Neutrophil (primary cell): ENCODE measurements around the gene SPAG17.

Experiments
- H3K27ac ChIP-seq: fragments of 200-600 bp; sonication (generic); 2 replicates; pipeline ENCODE4 v1.5.1; 2016; ENCODE audit warnings: mild to moderate bottlenecking, moderate library complexity
- H3K27me3 ChIP-seq: fragments of 200-600 bp; sonication (generic); 2 replicates; pipeline ENCODE4 v1.6.0; 2016; ENCODE audit warnings: mild to moderate bottlenecking
- H3K36me3 ChIP-seq: fragments of 200-600 bp; sonication (generic); 2 replicates; pipeline ENCODE4 v1.5.1; 2017
- H3K4me1 ChIP-seq, 2 experiments: fragments of 200-600 bp in 1 of 2; sonication (generic) in 1 of 2; 1 replicate in 1 of 2; 2 replicates in 1 of 2; pipeline versions ENCODE4 v1.5.1 to v1.6.1; 2013 to 2016; ENCODE audit warnings: low read depth in 1 of 2, low read length in 1 of 2, mild to moderate bottlenecking in 1 of 2, moderate library complexity in 1 of 2; ENCODE audit not compliant: control insufficient read depth in 1 of 2, insufficient read depth in 1 of 2
- H3K4me3 ChIP-seq, 2 experiments: fragments of 200-600 bp in 1 of 2; sonication (generic) in 1 of 2; 1 replicate in 1 of 2; 2 replicates in 1 of 2; pipeline ENCODE4 v1.5.1; 2013 to 2016; ENCODE audit warnings: low read depth in 1 of 2, low read length in 1 of 2, mild to moderate bottlenecking in 1 of 2, moderate library complexity in 1 of 2
- H3K9me3 ChIP-seq: fragments of 200-600 bp; sonication (generic); 2 replicates; pipeline ENCODE4 v1.5.1; 2016
- CTCF ChIP-seq: fragments of 200-600 bp; sonication (generic); IDR thresholded peaks from 2 replicates; pipeline ENCODE4 v1.5.1; 2016; ENCODE audit warnings: antibody characterized with exemption

Gene SPAG17

GRCh38 chr1:117911051-117911450, 274.0 kb downstream of the SPAG17 start:
- Histone ChIP-seq H3K4me3 (no peak overlapping the region), H3K9me3 (no peaks in the 10 kb centered on the region), H3K27me3 (no peaks in the 10 kb centered on the region), H3K4me1 (no peaks in the 10 kb centered on the region), H3K36me3 (peaks cover 94% of the 10 kb centered on the region), H3K27ac (no peak overlapping the region)
- no peak for TF ChIP-seq CTCF

- Histone ChIP-seq H3K36me3 (peaks cover 87% of the 10 kb centered on the region), H3K27ac (no peak overlapping the region), H3K27me3 (no peaks in the 10 kb centered on the region), H3K4me1 (peaks cover 0 to 3% of the 10 kb centered on the region in 2 experiments), H3K9me3 (no peaks in the 10 kb centered on the region), H3K4me3 (no peak overlapping the region)
- TF ChIP-seq CTCF: no peak
Measured at GRCh38 chr1:117905019-117905418, 280.0 kb downstream of the SPAG17 start.

GRCh38 chr1:117904485-117904884, 280.5 kb downstream of the SPAG17 start:
- Histone ChIP-seq H3K4me1 (peaks cover 0 to 3% of the 10 kb centered on the region in 2 experiments), H3K27ac (no peak overlapping the region), H3K27me3 (no peaks in the 10 kb centered on the region), H3K9me3 (no peaks in the 10 kb centered on the region), H3K4me3 (no peak overlapping the region), H3K36me3 (peaks cover 85% of the 10 kb centered on the region)
- no peak for TF ChIP-seq CTCF
